Measurements from ENCODE around the gene IQCF6. TPM values are rescaled to one million over a fixed set of nuclear protein-coding genes. Genes with fewer than 3 reads are reported as not detected.

The IQCF6 gene
- polyA plus RNA-seq, 1 experiment = not detected

- no peaks in the 10 kb centered on the region for H3K36me3 ChIP-seq (ENCODE audit: control insufficient read depth, insufficient read depth, low read length)
- POLR2A ChIA-PET = no interaction called here
- no peak for DNase-seq (ENCODE audit: low read depth)
- TF ChIP-seq CTCF (IDR thresholded peaks at IDR 0.05; ENCODE audit: insufficient read depth, low read depth, low read length) = no peak
- no peak overlapping the region for H3K4me3 ChIP-seq (ENCODE audit: low read depth, low read length)
- CTCF ChIA-PET = interaction anchor here (1.1 kb wide), 1 partner anchor 92 kb away, joined by 3 read pairs; no protein-coding TSS in a partner anchor
- H3K27me3 ChIP-seq (ENCODE audit: control insufficient read depth, insufficient read depth, low read length) = peaks cover 2% of the 10 kb centered on the region; the same call in 1 of the 2 replicates
Measured at GRCh38 chr3:51802106-51802703, 23.2 kb upstream of the IQCF6 start.

GRCh38 chr3:51800750-51801125, 21.7 kb upstream of the IQCF6 start:
- no peak overlapping the region for H3K4me3 ChIP-seq (ENCODE audit: low read depth, low read length)
- ChIA-PET CTCF (interaction anchor here (0.8 to 2.8 kb wide), 3 partner anchors 9 to 126 kb away, joined by 3 to 13 read pairs (median 4); no protein-coding TSS in a partner anchor), POLR2A (no interaction called here)
- TF ChIP-seq CTCF (IDR thresholded peaks at IDR 0.05; ENCODE audit: insufficient read depth, low read depth, low read length) = no peak
- H3K36me3 ChIP-seq (ENCODE audit: control insufficient read depth, insufficient read depth, low read length) = no peaks in the 10 kb centered on the region
- no peak for DNase-seq (ENCODE audit: low read depth)
- H3K27me3 ChIP-seq (ENCODE audit: control insufficient read depth, insufficient read depth, low read length) = peaks cover 2% of the 10 kb centered on the region; the same call in 1 of the 2 replicates

- CTCF ChIA-PET = interaction anchor here (0.7 to 2.8 kb wide), 12 partner anchors 10 to 298 kb away, joined by 3 to 13 read pairs (median 3); no protein-coding TSS in a partner anchor
- Histone ChIP-seq H3K4me3 (ENCODE audit: low read depth, low read length) (no peak overlapping the region), H3K36me3 (ENCODE audit: control insufficient read depth, insufficient read depth, low read length) (no peaks in the 10 kb centered on the region), H3K27me3 (ENCODE audit: control insufficient read depth, insufficient read depth, low read length) (peaks cover 2% of the 10 kb centered on the region; the same call in 1 of the 2 replicates)
- TF ChIP-seq CTCF (IDR thresholded peaks at IDR 0.05; ENCODE audit: insufficient read depth, low read depth, low read length) = peak; percentile 79
- POLR2A ChIA-PET = no interaction called here
- peak; percentile 52 for DNase-seq (ENCODE audit: low read depth)
Measured at GRCh38 chr3:51799879-51800749, 21.1 kb upstream of the IQCF6 start.

GRCh38 chr3:51798411-51798963, 19.4 kb upstream of the IQCF6 start:
- ChIA-PET CTCF (interaction anchor here (0.7 to 2.8 kb wide), 2 partner anchors 11 to 111 kb away, joined by 3 to 13 read pairs; no protein-coding TSS in a partner anchor), POLR2A (no interaction called here)
- DNase-seq (ENCODE audit: low read depth) = no peak
- Histone ChIP-seq H3K4me3 (ENCODE audit: low read depth, low read length) (no peak overlapping the region), H3K27me3 (ENCODE audit: control insufficient read depth, insufficient read depth, low read length) (peaks cover 2% of the 10 kb centered on the region; the same call in 1 of the 2 replicates), H3K36me3 (ENCODE audit: control insufficient read depth, insufficient read depth, low read length) (no peaks in the 10 kb centered on the region)
- TF ChIP-seq CTCF (IDR thresholded peaks at IDR 0.05; ENCODE audit: insufficient read depth, low read depth, low read length) = no peak

- ChIA-PET POLR2A (no interaction called here), CTCF (no interaction called here)
- no peak overlapping the region for H3K4me3 ChIP-seq (ENCODE audit: low read depth, low read length)
- no peaks in the 10 kb centered on the region for H3K36me3 ChIP-seq (ENCODE audit: control insufficient read depth, insufficient read depth, low read length)
- no peak for DNase-seq (ENCODE audit: low read depth)
- peaks cover 2% of the 10 kb centered on the region; the same call in 1 of the 2 replicates for H3K27me3 ChIP-seq (ENCODE audit: control insufficient read depth, insufficient read depth, low read length)
- no peak for TF ChIP-seq CTCF (IDR thresholded peaks at IDR 0.05; ENCODE audit: insufficient read depth, low read depth, low read length)
Measured at GRCh38 chr3:51796854-51797253, 17.8 kb upstream of the IQCF6 start.

All from BJ (cell line).